Spinal cord (tissue), 10 donors: ENCODE data around the gene POLDIP3. TPM values are rescaled to one million over a fixed set of nuclear protein-coding genes. Genes with fewer than 3 reads are reported as not detected.

Experiments used
- DNase-seq, 6 donors: peaks; one replicate each; pipeline versions ENCODE4 v3.0.0 to v3.0.0-alpha.2; 2013 to 2015; ENCODE audit warnings: low spot score in 6 of 6, low read depth in 4 of 6
- H3K27ac ChIP-seq: one replicate; pipeline ENCODE4 v1.5.1; 2013; ENCODE audit warnings: low read depth, low read length, control low read depth
- H3K27me3 ChIP-seq: one replicate; pipeline ENCODE4 v1.6.1; 2013; ENCODE audit warnings: low read length; ENCODE audit not compliant: control insufficient read depth, insufficient read depth
- H3K36me3 ChIP-seq: one replicate; pipeline ENCODE4 v1.6.1; 2013; ENCODE audit warnings: low read length; ENCODE audit not compliant: control insufficient read depth, insufficient read depth
- H3K4me1 ChIP-seq: one replicate; pipeline ENCODE4 v1.6.1; 2013; ENCODE audit warnings: low read length; ENCODE audit not compliant: control insufficient read depth, insufficient read depth
- H3K4me3 ChIP-seq: one replicate; pipeline ENCODE4 v1.5.1; 2013; ENCODE audit warnings: low read depth, low read length, control low read depth
- H3K9me3 ChIP-seq: one replicate; pipeline ENCODE4 v1.6.1; 2013; ENCODE audit warnings: low read length; ENCODE audit not compliant: control insufficient read depth, insufficient read depth
- WGBS: methylation state at CpG from one replicate; pipeline ENCODE4 v1.1.5; 2013; ENCODE audit warnings: missing lambda C conversion rate; ENCODE audit not compliant: insufficient coverage; 5-methylcytosine and 5-hydroxymethylcytosine counted together
- polyA plus RNA-seq, 2 donors: library from polyadenylated mRNA; unstranded; fragments of 120-200 nt; gene quantifications; one replicate each; pipeline ENCODE4 v1.2.1, GENCODE V29; 2013; ENCODE audit not compliant: insufficient read length in 2 of 2
- total RNA-seq, 2 donors: library from RNA; depleted of rRNA in 1 of 2; stranded (reverse); fragments of 120-200 nt in 1 of 2; fragments of >200 nt in 1 of 2; gene quantifications; one replicate each; pipeline versions ENCODE4 v1.2.3 to v1.2.4, GENCODE V29; 2013 to 2014
- donor health status: healthy.

The POLDIP3 gene
- total and polyA plus RNA-seq, 4 donors = 29.2 to 92.6 (median 72.9) TPM

DNA sequence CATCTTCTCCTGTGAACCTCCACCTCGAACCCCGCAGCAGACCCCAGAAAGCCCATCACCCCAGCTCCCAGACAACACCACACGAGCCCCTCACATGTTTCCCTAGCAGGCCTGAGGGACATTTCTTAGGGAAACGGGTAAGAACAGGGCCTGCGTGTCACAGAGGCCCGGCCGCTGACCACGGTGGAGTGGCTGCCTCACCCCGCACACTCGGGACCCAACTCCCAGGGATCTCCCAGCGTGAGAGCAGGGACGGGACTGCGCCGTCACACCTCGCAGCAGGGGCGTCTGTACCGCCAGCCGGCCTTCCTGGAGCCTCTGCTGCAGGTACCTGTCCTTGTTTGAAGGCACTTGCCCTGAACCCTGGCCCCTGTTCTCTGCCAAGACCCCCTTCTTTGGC, 15.5 kb upstream of the POLDIP3 start:
- H3K27ac ChIP-seq = no peak overlapping the region
- 96% methylated on average over 18 of the region's 18 CpGs for WGBS

DNA sequence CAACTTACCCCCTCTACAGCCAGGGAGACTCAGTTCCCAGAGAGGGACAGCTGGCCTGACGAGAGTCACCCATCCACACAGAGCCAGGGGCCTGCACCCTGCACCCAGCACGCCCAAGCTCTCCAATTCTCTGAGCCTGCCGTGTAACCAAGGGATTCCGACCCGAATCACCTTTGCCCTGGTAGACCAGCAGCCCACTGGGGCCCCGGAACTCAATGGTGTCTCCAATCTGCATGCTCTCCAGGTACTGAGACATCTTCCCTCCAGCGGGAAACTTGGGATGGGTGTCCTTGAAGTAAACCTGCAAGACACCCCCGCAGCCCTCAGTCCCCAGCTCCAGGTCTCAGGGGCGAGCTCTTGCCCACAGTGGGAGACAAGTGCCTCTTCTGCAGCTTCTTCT, 13.3 kb upstream of the POLDIP3 start:
- DNase-seq = no peak
- 95% methylated on average over 9 of the region's 9 CpGs for WGBS
- Histone ChIP-seq H3K27me3 (no peaks in the 10 kb centered on the region), H3K27ac (no peak overlapping the region), H3K36me3 (peaks cover 97% of the 10 kb centered on the region), H3K4me3 (no peak overlapping the region), H3K4me1 (peaks cover 12% of the 10 kb centered on the region), H3K9me3 (no peaks in the 10 kb centered on the region)

More for the DNA sequence above, 15.5 kb upstream of the POLDIP3 start:
- Histone ChIP-seq H3K9me3 (no peaks in the 10 kb centered on the region), H3K4me1 (no peaks in the 10 kb centered on the region), H3K36me3 (peaks cover 87% of the 10 kb centered on the region), H3K4me3 (no peak overlapping the region), H3K27me3 (no peaks in the 10 kb centered on the region)
- DNase-seq = no peak

DNA sequence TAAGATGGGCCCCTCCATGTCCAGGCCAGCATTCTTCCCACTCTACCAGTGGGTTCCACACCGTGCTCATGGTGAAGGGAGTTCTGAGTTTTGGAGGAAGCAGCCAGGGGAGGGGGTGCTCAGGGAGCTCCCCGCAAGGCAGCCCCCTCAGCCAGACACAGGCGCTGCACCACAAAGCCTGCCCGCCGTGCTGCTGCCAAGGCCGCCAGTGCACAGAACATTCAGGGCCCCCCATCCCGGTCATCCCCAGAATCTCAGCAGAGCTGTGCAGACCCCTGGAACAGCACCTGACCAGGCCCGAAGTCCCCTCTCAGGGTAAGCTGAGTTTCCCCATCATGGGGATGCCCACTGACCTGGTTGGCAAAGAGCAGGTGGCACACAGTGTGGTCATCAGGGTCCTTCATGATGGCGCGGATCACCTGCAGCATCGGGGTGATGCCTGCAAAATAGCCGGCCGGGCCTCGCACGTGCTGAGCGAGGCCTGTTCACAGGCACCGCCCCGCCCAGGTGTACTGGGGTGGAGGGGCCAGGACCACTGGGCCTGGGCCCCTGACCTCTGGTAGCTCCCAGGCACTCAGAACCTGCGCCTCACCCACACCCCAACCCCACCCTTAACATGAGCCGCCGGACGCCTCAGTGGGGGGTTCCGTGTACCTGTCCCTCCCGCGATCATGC, 12.4 kb upstream of the POLDIP3 start:
- Histone ChIP-seq H3K27me3 (no peaks in the 10 kb centered on the region), H3K4me3 (no peak overlapping the region), H3K27ac (no peak overlapping the region), H3K36me3 (peaks cover 97% of the 10 kb centered on the region), H3K9me3 (no peaks in the 10 kb centered on the region), H3K4me1 (peaks cover 12% of the 10 kb centered on the region)
- DNase-seq = no peak
- WGBS = 95% methylated on average over 19 of the region's 25 CpGs

DNA sequence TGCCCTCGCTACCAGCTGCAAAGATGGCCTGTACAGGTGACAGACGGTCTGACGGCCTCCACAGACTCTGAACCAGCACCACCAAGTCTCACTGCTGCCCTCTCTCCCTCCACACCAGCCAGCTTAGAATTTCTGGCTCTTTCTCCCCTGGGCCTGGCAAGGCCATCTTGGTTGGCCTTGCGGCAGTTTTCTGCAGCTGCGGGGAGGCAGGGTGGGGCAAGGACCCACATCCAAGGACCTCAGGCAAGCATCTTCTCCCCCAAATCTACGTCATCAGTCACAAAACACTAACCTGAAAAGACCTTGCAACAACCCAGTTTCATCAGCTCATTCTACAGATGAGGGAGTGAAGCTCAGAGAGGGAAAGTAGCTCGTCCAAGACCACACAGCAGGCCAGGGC, 11.7 kb upstream of the POLDIP3 start:
- Histone ChIP-seq H3K4me3 (no peak overlapping the region), H3K27me3 (no peaks in the 10 kb centered on the region), H3K4me1 (peaks cover 12% of the 10 kb centered on the region), H3K36me3 (peaks cover 93% of the 10 kb centered on the region), H3K27ac (no peak overlapping the region), H3K9me3 (no peaks in the 10 kb centered on the region)
- 99% methylated on average over 6 of the region's 7 CpGs for WGBS
- DNase-seq = no peak

GRCh38 chr22:42625416-42625815, 10.7 kb upstream of the POLDIP3 start:
- Histone ChIP-seq H3K27me3 (no peaks in the 10 kb centered on the region), H3K4me1 (peaks cover 12% of the 10 kb centered on the region), H3K4me3 (no peak overlapping the region), H3K27ac (no peak overlapping the region), H3K9me3 (no peaks in the 10 kb centered on the region), H3K36me3 (peaks cover 90% of the 10 kb centered on the region)
- DNase-seq = no peak
- WGBS = 88% methylated on average over 14 of the region's 15 CpGs

DNA sequence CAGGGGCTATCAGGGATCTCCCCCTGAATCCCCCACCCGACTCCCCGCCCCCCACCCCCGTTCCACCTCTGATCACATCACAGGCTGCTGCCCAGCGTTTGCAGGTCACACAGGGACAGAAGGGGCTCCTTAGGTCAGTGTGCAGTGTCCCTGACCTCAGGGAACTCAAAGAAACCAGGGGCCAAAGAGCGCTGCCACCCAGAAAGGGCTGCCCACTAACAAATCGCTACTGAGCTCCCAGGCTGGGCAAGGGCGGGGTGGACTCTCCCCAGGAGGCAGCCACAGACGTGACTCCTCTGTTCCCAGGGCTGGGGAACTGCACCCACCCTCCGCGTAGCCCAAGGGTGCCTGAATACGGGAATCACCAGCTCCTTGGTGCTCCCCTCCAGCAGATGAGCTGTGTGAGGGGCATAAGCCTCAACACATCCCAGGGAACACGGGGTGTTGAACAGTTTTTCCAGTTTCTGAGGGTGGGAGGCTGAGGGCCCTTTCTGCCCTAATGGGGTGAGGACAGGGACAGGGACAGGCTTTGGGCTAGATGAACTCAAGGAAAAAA, 9.9 kb upstream of the POLDIP3 start:
- H3K36me3 ChIP-seq = peaks cover 90% of the 10 kb centered on the region
- no peaks in the 10 kb centered on the region for H3K27me3 ChIP-seq
- no peak for DNase-seq
- no peak overlapping the region for H3K4me3 ChIP-seq
- no peak overlapping the region for H3K27ac ChIP-seq
- 88% methylated on average over 9 of the region's 12 CpGs for WGBS
- H3K9me3 ChIP-seq = no peaks in the 10 kb centered on the region
- peaks cover 12% of the 10 kb centered on the region for H3K4me1 ChIP-seq

DNA sequence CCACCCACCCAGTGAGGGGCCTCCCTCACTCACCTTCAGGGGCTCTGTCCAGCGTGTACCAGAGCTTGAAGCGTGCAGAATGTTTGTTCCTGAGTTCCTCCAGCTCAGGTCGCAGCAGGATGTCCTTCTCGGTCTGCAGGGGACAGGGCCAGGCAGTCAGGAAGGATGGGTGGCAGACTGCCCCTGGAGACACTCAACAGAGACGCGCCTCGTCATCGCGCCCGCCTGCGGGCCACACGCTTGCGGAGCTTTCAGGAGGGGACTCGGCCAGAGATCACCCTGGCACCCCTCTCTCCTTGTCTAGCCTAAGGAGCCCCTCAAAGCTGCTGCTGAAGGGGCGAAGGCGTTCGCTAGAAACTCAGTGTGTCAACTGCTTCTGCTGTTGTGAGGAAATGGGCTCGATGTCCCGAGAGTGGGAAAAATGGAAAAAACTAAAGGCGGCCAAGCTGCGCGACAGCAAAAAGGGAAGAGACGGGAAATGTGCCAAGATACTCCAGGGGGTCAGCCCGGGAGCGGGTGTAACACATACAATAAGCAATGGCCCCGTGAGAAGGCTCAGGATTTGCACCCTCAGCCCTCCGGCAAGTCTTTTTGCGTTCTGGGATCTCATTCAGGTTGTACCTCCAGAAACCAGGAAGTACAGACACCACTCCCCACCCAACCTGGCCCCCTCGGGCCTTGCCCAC, 9.2 kb upstream of the POLDIP3 start:
- Histone ChIP-seq H3K27ac (no peak overlapping the region), H3K27me3 (no peaks in the 10 kb centered on the region), H3K36me3 (peaks cover 90% of the 10 kb centered on the region), H3K4me1 (peaks cover 12% of the 10 kb centered on the region), H3K9me3 (no peaks in the 10 kb centered on the region), H3K4me3 (no peak overlapping the region)
- 70% methylated on average over 25 of the region's 29 CpGs for WGBS
- peak in 1 of 6 donors; percentile 35 for DNase-seq

GRCh38 chr22:42623301-42623751, 8.6 kb upstream of the POLDIP3 start:
- Histone ChIP-seq H3K27ac (no peak overlapping the region), H3K4me1 (peaks cover 12% of the 10 kb centered on the region)
- WGBS = 88% methylated on average over 17 of the region's 18 CpGs

GRCh38 chr22:42622061-42622710, 7.5 kb upstream of the POLDIP3 start:
- no peak for DNase-seq
- no peaks in the 10 kb centered on the region for H3K27me3 ChIP-seq
- H3K36me3 ChIP-seq = peaks cover 75% of the 10 kb centered on the region
- H3K4me1 ChIP-seq = peaks cover 18% of the 10 kb centered on the region
- H3K9me3 ChIP-seq = no peaks in the 10 kb centered on the region
- no peak overlapping the region for H3K27ac ChIP-seq
- no peak overlapping the region for H3K4me3 ChIP-seq
- 89% methylated on average over 12 of the region's 20 CpGs for WGBS

More at GRCh38 chr22:42623301-42623751, 8.6 kb upstream of the POLDIP3 start:
- Histone ChIP-seq H3K36me3 (peaks cover 86% of the 10 kb centered on the region), H3K4me3 (no peak overlapping the region), H3K27me3 (no peaks in the 10 kb centered on the region), H3K9me3 (no peaks in the 10 kb centered on the region)
- DNase-seq = no peak
